HG03521 (cell line): ENCODE measurements around the gene SLC38A11.

ENCODE experiments used
- ATAC-seq: cut with Tn5 transposase; IDR thresholded peaks from one replicate; pipeline ENCODE4 v1.9.1; 2021; ENCODE audit warnings: mild to moderate bottlenecking, moderate library complexity; ENCODE audit not compliant: unreplicated experiment

The SLC38A11 gene

DNA sequence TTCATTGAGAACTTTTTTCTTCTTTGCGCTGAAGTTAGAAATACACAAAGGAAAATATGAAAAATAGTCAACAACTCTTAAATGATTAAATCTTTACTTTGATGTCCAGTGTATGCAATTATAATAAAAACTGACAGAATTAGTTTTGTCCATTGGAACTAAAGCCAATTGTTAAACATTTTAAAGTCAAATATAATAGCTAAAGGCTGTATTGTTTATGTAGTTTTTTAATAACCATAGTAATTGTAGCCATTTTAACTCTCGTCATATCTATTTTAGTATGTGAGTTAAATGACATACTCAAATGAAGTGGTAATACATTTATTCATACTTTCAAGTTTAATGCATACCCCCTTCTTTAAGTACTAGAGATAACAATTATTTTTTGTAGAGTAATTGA is 109.0 kb downstream of the SLC38A11 start:
- ATAC-seq = no peak
